Measurements from ENCODE around the gene NKX1-2. TPM values are rescaled to one million over a fixed set of nuclear protein-coding genes. Genes with fewer than 3 reads are reported as not detected.

Gene NKX1-2
- total RNA-seq, 4 donors from 2014 or later = 0.59 to 2.3 (median 1.2) TPM

- Histone ChIP-seq H3K36me3 (no peaks in the 10 kb centered on the region), H3K27ac (no peak overlapping the region), H3K4me3 (no peak overlapping the region), H3K4me1 (peaks cover 3 to 35% (median 3%) of the 10 kb centered on the region in 3 donors), H3K27me3 (peaks cover 0 to 17% (median 0%) of the 10 kb centered on the region in 4 donors), H3K9me3 (no peaks in the 10 kb centered on the region)
- 35 to 58% methylated on average over 1 of the region's 1 CpG for WGBS, 2 donors
- TF ChIP-seq CTCF (IDR thresholded peaks at IDR 0.05) = no peak
- TF ChIP-seq POLR2A (IDR thresholded peaks at IDR 0.05) = no peak
- no peak for DNase-seq
- intact Hi-C loops (cut with DNase I) = no loop called here
These were observed 9.6 kb upstream of the NKX1-2 start for GRCh38 chr10:124459395-124459794.

GRCh38 chr10:124458889-124459288 lies 9.1 kb upstream of the NKX1-2 start:
- Histone ChIP-seq H3K4me3 (no peak overlapping the region), H3K9me3 (no peaks in the 10 kb centered on the region), H3K36me3 (no peaks in the 10 kb centered on the region), H3K27me3 (peaks cover 0 to 22% (median 0%) of the 10 kb centered on the region in 4 donors), H3K27ac (no peak overlapping the region), H3K4me1 (peaks cover 3 to 35% (median 3%) of the 10 kb centered on the region in 3 donors)
- DNase-seq = no peak
- intact Hi-C loops (cut with DNase I) = no loop called here
- 57 to 80% methylated on average over 1 to 2 of the region's 2 CpGs for whole genome bisulfite sequencing, 2 donors
- no peak for TF ChIP-seq CTCF (IDR thresholded peaks at IDR 0.05)
- no peak for TF ChIP-seq POLR2A (IDR thresholded peaks at IDR 0.05)

GRCh38 chr10:124458473-124458872 lies 8.6 kb upstream of the NKX1-2 start:
- TF ChIP-seq CTCF (IDR thresholded peaks at IDR 0.05) (no peak), POLR2A (IDR thresholded peaks at IDR 0.05) (no peak)
- peaks cover 0 to 27% (median 0%) of the 10 kb centered on the region in 4 donors for H3K27me3 ChIP-seq
- no peak overlapping the region for H3K4me3 ChIP-seq
- H3K9me3 ChIP-seq = no peaks in the 10 kb centered on the region
- WGBS, 2 donors = 88 to 92% methylated on average over 3 to 4 of the region's 4 CpGs
- H3K27ac ChIP-seq = no peak overlapping the region
- intact Hi-C loops (cut with DNase I) = no loop called here
- DNase-seq = no peak
- no peaks in the 10 kb centered on the region for H3K36me3 ChIP-seq
- peaks cover 3 to 35% (median 3%) of the 10 kb centered on the region in 3 donors for H3K4me1 ChIP-seq

GRCh38 chr10:124455441-124455840 lies 5.6 kb upstream of the NKX1-2 start:
- H3K4me3 ChIP-seq = no peak overlapping the region
- TF ChIP-seq POLR2A (IDR thresholded peaks at IDR 0.05) (no peak), CTCF (IDR thresholded peaks at IDR 0.05) (no peak)
- intact Hi-C loops (cut with DNase I) = no loop called here
- no peak for DNase-seq
- H3K27me3 ChIP-seq = peaks cover 0 to 57% (median 0%) of the 10 kb centered on the region in 4 donors
- 61 to 64% methylated on average over 7 of the region's 7 CpGs for WGBS, 2 donors
- H3K4me1 ChIP-seq = peaks cover 0 to 29% (median 3%) of the 10 kb centered on the region in 3 donors
- H3K27ac ChIP-seq = no peak overlapping the region
- H3K9me3 ChIP-seq = no peaks in the 10 kb centered on the region
- H3K36me3 ChIP-seq = no peaks in the 10 kb centered on the region

GRCh38 chr10:124453960-124454610 lies 4.2 kb upstream of the NKX1-2 start:
- Histone ChIP-seq H3K9me3 (no peaks in the 10 kb centered on the region), H3K36me3 (no peaks in the 10 kb centered on the region), H3K4me3 (no peak overlapping the region), H3K27ac (no peak overlapping the region), H3K27me3 (peaks cover 0 to 70% (median 6%) of the 10 kb centered on the region in 4 donors), H3K4me1 (peaks cover 9 to 32% (median 10%) of the 10 kb centered on the region in 3 donors)
- 42 to 58% methylated on average over 7 of the region's 8 CpGs for WGBS, 2 donors
- TF ChIP-seq CTCF (IDR thresholded peaks at IDR 0.05) (no peak), POLR2A (IDR thresholded peaks at IDR 0.05) (no peak)
- intact Hi-C loops (cut with DNase I) = no loop called here
- DNase-seq = no peak
